CD14-positive monocyte (primary cell): ENCODE data around the gene TBCD. TPM values are rescaled to one million over a fixed set of nuclear protein-coding genes. Genes with fewer than 3 reads are reported as not detected.
A peak's percentile ranks its signal among the peaks of the same experiment; 100 is the strongest.

Source experiments
- DNase-seq, 3 donors: peaks; one replicate each; pipeline ENCODE4 v3.0.0-alpha.2; 2011 to 2022
- H2AFZ ChIP-seq: 2 replicates; pipeline ENCODE4 v1.6.0; 2012; ENCODE audit warnings: mild to moderate bottlenecking, low read depth, low read length, inconsistent platforms; ENCODE audit not compliant: insufficient read depth, poor library complexity, severe bottlenecking
- H3K27ac ChIP-seq, 2 donors: 1 replicate in 1 of 2; 2 replicates in 1 of 2; pipeline ENCODE4 v1.5.1; 2012 to 2013; ENCODE audit warnings: low read length in 2 of 2, control low read depth in 1 of 2, inconsistent platforms in 1 of 2, low read depth in 1 of 2, mild to moderate bottlenecking in 1 of 2
- H3K27me3 ChIP-seq, 2 donors: one replicate each; pipeline versions ENCODE4 v1.6.0 to v1.6.1; 2011 to 2013; ENCODE audit warnings: low read length in 2 of 2; ENCODE audit not compliant: control insufficient read depth in 2 of 2, insufficient read depth in 2 of 2
- H3K36me3 ChIP-seq, 2 donors: replicated peaks in 1 of 2; 1 replicate in 1 of 2; 2 replicates in 1 of 2; pipeline versions ENCODE4 v1.5.1 to v1.6.1; 2012 to 2013; ENCODE audit warnings: low read length in 2 of 2, control low read depth in 1 of 2, inconsistent platforms in 1 of 2, mild to moderate bottlenecking in 1 of 2; ENCODE audit not compliant: insufficient read depth in 2 of 2, control insufficient read depth in 1 of 2
- H3K4me1 ChIP-seq, 2 donors: 1 replicate in 1 of 2; 2 replicates in 1 of 2; pipeline versions ENCODE4 v1.5.1 to v1.6.1; 2012 to 2013; ENCODE audit warnings: low read length in 2 of 2, control low read depth in 1 of 2, inconsistent platforms in 1 of 2, mild to moderate bottlenecking in 1 of 2, moderate library complexity in 1 of 2; ENCODE audit not compliant: insufficient read depth in 2 of 2, control insufficient read depth in 1 of 2
- H3K4me2 ChIP-seq: replicated peaks from 2 replicates; pipeline ENCODE3; 2012; ENCODE audit warnings: low read length, moderate library complexity, mild to moderate bottlenecking; ENCODE audit not compliant: poor library complexity, severe bottlenecking; ENCODE audit errors: extremely low read depth
- H3K4me3 ChIP-seq, 3 experiments: fragments of 200-600 bp in 1 of 3; sonication (generic) in 1 of 3; replicated peaks in 1 of 3; 1 replicate in 2 of 3; 2 replicates in 1 of 3; pipeline ENCODE4 v1.5.1; 2011 to 2013; ENCODE audit warnings: low read length in 3 of 3, mild to moderate bottlenecking in 3 of 3, control low read depth in 2 of 3, low read depth in 2 of 3, inconsistent platforms in 1 of 3, moderate library complexity in 1 of 3
- H3K79me2 ChIP-seq: 2 replicates; pipeline ENCODE4 v1.6.0; 2012; ENCODE audit warnings: mild to moderate bottlenecking, control low read depth, inconsistent platforms, low read length, moderate library complexity; ENCODE audit not compliant: insufficient read depth
- H3K9ac ChIP-seq: 2 replicates; pipeline ENCODE4 v1.6.0; 2017; ENCODE audit warnings: low read length, mild to moderate bottlenecking; ENCODE audit not compliant: insufficient read depth, poor library complexity, severe bottlenecking
- H3K9me3 ChIP-seq, 2 donors: replicated peaks in 1 of 2; 1 replicate in 1 of 2; 2 replicates in 1 of 2; pipeline versions ENCODE4 v1.5.1 to v1.6.1; 2012 to 2013; ENCODE audit warnings: low read length in 2 of 2, control low read depth in 1 of 2; ENCODE audit not compliant: control insufficient read depth in 1 of 2, insufficient read depth in 1 of 2
- H4K20me1 ChIP-seq: 2 replicates; pipeline ENCODE4 v1.6.0; 2012; ENCODE audit warnings: mild to moderate bottlenecking, low read length, control low read depth, moderate library complexity; ENCODE audit not compliant: insufficient read depth
- H3K27ac Mint-ChIP-seq, 7 donors: one replicate each; pipeline ENCODE4 v1.8.0; 2020; ENCODE audit warnings: mild to moderate bottlenecking in 7 of 7, mixed read lengths in 7 of 7, moderate library complexity in 6 of 7, inconsistent platforms in 2 of 7
- H3K27me3 Mint-ChIP-seq, 3 donors: one replicate each; pipeline ENCODE4 v1.8.0; 2021 to 2022; ENCODE audit warnings: low read depth in 3 of 3, mild to moderate bottlenecking in 3 of 3, mixed read lengths in 3 of 3, moderate library complexity in 3 of 3, inconsistent platforms in 1 of 3
- H3K36me3 Mint-ChIP-seq, 2 donors: one replicate each; pipeline ENCODE4 v1.8.0; 2020; ENCODE audit warnings: mixed read lengths in 2 of 2, inconsistent platforms in 1 of 2, mild to moderate bottlenecking in 1 of 2
- H3K4me1 Mint-ChIP-seq: one replicate; pipeline ENCODE4 v1.8.0; 2020; ENCODE audit warnings: mild to moderate bottlenecking, mixed read lengths
- H3K4me3 Mint-ChIP-seq, 2 donors: one replicate each; pipeline ENCODE4 v1.8.0; 2020; ENCODE audit warnings: mild to moderate bottlenecking in 2 of 2, mixed read lengths in 2 of 2, moderate library complexity in 1 of 2
- H3K9me3 Mint-ChIP-seq, 7 donors: one replicate each; pipeline ENCODE4 v1.8.0; 2020 to 2022; ENCODE audit warnings: mixed read lengths in 7 of 7, mild to moderate bottlenecking in 6 of 7, moderate library complexity in 6 of 7, inconsistent platforms in 2 of 7
- CTCF ChIP-seq: fragments of 200-600 bp; IDR thresholded peaks from one replicate; pipeline ENCODE4 v1.8.0; 2022; ENCODE audit warnings: antibody characterized with exemption, mild to moderate bottlenecking
- WGBS: methylation state at CpG from one replicate; pipeline ENCODE4 v1.1.5; 2013; ENCODE audit warnings: missing lambda C conversion rate; ENCODE audit not compliant: insufficient coverage; 5-methylcytosine and 5-hydroxymethylcytosine counted together
- intact Hi-C, 2 donors: fragments of 100-400 bp; cut with micrococcal nuclease; formaldehyde crosslinking; loops; one replicate each; pipeline versions ENCODE4 v1.15.0 to v1.15.1; 2023
- polyA plus RNA-seq, 3 donors: library from polyadenylated mRNA; depleted of rRNA in 1 of 3; unstranded in 2 of 3; stranded (reverse) in 1 of 3; fragments of 300-500 nt in 2 of 3; fragments of >200 nt in 1 of 3; fragmentation: Illumina TruSeq in 2 of 3; gene quantifications; 1 replicate in 2 of 3; 2 replicates in 1 of 3; pipeline ENCODE4 v1.2.3, GENCODE V29; 2012 to 2021

TBCD gene
- polyA plus RNA-seq, 3 donors = 54.7 to 74.0 (median 66.6) TPM

GRCh38 chr17:82984751-82985427, 233.0 kb downstream of the TBCD start:
- no peaks in the 10 kb centered on the region for H3K36me3 ChIP-seq
- H3K4me3 Mint-ChIP-seq = no peak overlapping the region
- H3K36me3 Mint-ChIP-seq = peaks cover 23 to 30% of the 10 kb centered on the region in 2 donors
- H3K9ac ChIP-seq = no peak overlapping the region
- peaks cover 26% of the 10 kb centered on the region for H3K4me1 Mint-ChIP-seq
- H3K4me2 ChIP-seq = no peak overlapping the region
- intact Hi-C loops = loop anchor here in 1 of 2 donors (5.0 kb wide), 1 partner anchor 57 kb away; no protein-coding TSS in a partner anchor
- no peaks in the 10 kb centered on the region for H3K27me3 ChIP-seq
- H3K27ac Mint-ChIP-seq = no peak overlapping the region
- H3K27ac ChIP-seq = no peak overlapping the region
- peaks cover 0 to 9% (median 0%) of the 10 kb centered on the region in 7 donors for H3K9me3 Mint-ChIP-seq
- 95% methylated on average over 11 of the region's 15 CpGs for WGBS
- H3K79me2 ChIP-seq = no peaks in the 10 kb centered on the region
- H3K9me3 ChIP-seq = no peaks in the 10 kb centered on the region
- DNase-seq = no peak
- no peaks in the 10 kb centered on the region for H4K20me1 ChIP-seq
- peaks cover 18 to 26% of the 10 kb centered on the region in 2 donors for H3K4me1 ChIP-seq
- no peak overlapping the region for H2AFZ ChIP-seq
- peaks cover 0 to 3% (median 2%) of the 10 kb centered on the region in 3 donors for H3K27me3 Mint-ChIP-seq
- no peak for TF ChIP-seq CTCF
- no peak overlapping the region for H3K4me3 ChIP-seq

GRCh38 chr17:82985428-82985805, 233.6 kb downstream of the TBCD start:
- no peaks in the 10 kb centered on the region for H3K9me3 ChIP-seq
- H3K4me1 Mint-ChIP-seq = peaks cover 21% of the 10 kb centered on the region
- H3K27me3 ChIP-seq = no peaks in the 10 kb centered on the region
- H4K20me1 ChIP-seq = no peaks in the 10 kb centered on the region
- H3K27me3 Mint-ChIP-seq = peaks cover 0 to 3% (median 2%) of the 10 kb centered on the region in 3 donors
- WGBS = 100% methylated on average over 4 of the region's 11 CpGs
- no peaks in the 10 kb centered on the region for H3K36me3 ChIP-seq
- no peak overlapping the region for H3K27ac ChIP-seq
- H2AFZ ChIP-seq = peak overlapping the region; percentile 68
- H3K27ac Mint-ChIP-seq = no peak overlapping the region
- no peak overlapping the region for H3K4me2 ChIP-seq
- no peak for DNase-seq
- no peak overlapping the region for H3K4me3 ChIP-seq
- H3K79me2 ChIP-seq = no peaks in the 10 kb centered on the region
- no peak for TF ChIP-seq CTCF
- peaks cover 0 to 9% (median 0%) of the 10 kb centered on the region in 7 donors for H3K9me3 Mint-ChIP-seq
- H3K4me3 Mint-ChIP-seq = no peak overlapping the region
- intact Hi-C loops = no loop called here
- H3K4me1 ChIP-seq = peaks cover 13 to 20% of the 10 kb centered on the region in 2 donors
- H3K36me3 Mint-ChIP-seq = peaks cover 26 to 33% of the 10 kb centered on the region in 2 donors
- no peak overlapping the region for H3K9ac ChIP-seq
